Muscle of arm (tissue), 12 donors: ENCODE data around the gene UST. TPM values are rescaled to one million over a fixed set of nuclear protein-coding genes. Genes with fewer than 3 reads are reported as not detected.
A peak's percentile ranks its signal among the peaks of the same experiment; 100 is the strongest.
"Not testable (repeated sequence)": the region's sequence is repeated elsewhere in the genome, so short reads cannot be mapped to it uniquely, and the experiment has no call there.

ENCODE experiments used
- DNase-seq: peaks from one replicate; pipeline ENCODE4 v3.0.0-alpha.2; 2013
- polyA plus RNA-seq, 12 donors: library from polyadenylated mRNA; unstranded; fragments of 120-200 nt; gene quantifications; one replicate each; pipeline ENCODE4 v1.2.1, GENCODE V29; 2013; ENCODE audit not compliant: insufficient read length in 12 of 12

Gene UST
- polyA plus RNA-seq, 12 donors, result 5.8 to 20.4 (median 8.4) TPM; not detected in 1

DNA sequence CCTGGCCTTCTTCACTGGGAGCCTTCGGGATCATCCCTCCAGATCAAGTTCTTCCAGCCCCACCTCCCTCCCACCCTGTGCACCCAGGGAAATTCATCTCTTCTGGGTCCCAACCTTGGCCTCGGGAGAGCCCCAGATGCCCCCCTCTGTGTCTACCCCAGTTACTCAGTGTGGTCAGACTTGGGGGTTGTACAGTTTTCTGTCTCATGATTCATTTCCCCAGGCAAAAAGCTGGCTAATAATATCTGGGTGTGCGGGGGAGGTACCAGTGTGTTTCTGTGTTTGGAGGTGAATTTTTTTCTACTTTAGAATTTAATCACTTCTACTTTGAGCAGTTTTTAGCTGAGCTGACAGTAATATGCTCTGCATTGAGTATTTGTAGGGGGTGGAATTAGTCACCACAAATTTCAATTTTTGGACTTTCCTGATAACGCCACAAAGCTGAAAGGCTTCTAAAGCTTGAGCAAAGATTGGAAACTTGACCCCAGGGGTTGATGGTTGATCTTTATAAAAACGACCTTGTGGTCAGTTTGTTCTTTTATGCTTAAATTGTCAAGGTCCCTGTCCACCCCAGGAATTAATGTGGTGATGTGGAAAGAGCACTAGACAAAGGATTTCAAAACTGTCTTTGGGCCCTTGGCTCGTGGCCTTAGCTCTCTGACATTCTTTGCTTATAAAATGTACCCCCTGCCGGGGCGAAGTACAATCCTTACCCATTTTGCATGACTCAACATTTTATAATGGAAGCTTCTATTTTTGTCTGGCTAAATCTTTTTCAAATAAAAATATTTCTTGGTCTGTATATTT is 286.0 kb downstream of the UST start:
- DNase-seq, result no peak

GRCh38 chr6:149033454-149033853 is 286.6 kb downstream of the UST start:
- DNase-seq, result no peak

DNA sequence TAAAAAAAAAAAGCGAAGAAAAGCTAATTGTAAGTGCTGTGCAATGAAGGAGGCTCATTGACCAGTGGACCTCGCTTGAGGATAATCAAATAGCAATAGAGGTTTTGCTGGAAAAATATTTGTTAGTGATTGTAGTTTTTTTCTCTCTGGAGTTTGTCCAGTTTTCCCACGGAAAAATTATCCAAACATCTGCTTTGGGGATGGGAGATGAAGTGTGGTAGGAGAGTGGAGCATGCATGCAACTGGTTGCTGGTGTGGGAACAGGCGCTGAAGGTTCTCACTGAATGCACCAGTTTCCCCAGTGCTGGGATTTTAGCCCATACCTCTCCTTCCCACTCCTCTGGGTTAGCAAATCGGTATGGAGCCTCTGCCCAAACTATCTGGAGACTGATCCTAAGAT is 288.9 kb downstream of the UST start:
- DNase-seq, result no peak

- DNase-seq, result peak; percentile 88
Measured at GRCh38 chr6:149037051-149037671, 290.3 kb downstream of the UST start.

DNA sequence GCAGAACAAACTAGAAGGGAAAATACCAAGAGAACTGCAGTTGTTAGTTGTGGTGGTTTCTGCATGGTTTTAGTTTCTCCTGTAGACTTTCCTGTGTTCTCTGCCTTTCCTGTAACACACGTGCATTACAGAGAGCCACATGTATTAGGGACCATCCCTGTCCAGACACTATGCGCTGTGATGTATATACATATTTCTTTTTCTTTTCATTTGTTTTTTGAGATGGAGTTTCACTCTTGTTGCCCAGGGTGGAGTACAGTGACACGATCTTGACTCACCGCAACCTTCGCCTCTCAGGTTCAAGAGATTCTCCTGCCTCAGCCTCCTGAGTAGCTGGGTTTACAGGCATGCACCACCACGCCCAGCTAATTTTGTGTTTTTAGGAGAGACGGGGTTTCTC is 292.2 kb downstream of the UST start:
- not testable (repeated sequence) for DNase-seq

GRCh38 chr6:149041953-149042352 is 295.1 kb downstream of the UST start:
- no peak for DNase-seq

DNA sequence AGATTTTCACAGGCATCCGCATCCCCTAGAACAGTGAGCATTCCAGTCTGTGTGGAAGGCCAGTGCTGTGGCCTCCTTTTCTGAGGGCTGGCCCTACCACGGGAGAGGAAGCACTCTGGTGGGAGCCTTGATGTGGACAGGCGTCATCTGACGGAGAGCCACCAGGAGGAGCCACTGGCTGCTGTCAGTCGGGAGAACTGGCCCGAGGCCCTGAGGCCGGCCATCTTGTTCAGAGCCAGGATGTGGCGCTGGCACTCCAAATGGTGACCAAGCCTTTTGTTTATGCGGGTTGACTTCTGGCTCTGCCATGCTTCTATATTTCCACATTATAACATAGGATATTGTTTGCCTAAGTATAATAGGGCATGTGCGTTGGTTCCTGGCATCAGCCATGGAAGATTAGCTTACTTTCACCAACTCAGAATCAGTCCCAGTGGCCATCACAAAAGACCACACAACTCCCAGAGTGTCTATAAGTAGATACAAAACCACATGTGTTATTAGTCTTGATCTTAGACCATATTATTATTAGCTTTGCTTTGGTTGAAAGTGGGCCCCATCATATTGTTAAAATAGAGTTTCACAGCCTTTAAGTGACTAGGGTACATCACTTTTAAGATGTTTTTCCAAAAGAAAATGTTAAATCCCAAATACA is 296.8 kb downstream of the UST start:
- DNase-seq, result no peak

DNA sequence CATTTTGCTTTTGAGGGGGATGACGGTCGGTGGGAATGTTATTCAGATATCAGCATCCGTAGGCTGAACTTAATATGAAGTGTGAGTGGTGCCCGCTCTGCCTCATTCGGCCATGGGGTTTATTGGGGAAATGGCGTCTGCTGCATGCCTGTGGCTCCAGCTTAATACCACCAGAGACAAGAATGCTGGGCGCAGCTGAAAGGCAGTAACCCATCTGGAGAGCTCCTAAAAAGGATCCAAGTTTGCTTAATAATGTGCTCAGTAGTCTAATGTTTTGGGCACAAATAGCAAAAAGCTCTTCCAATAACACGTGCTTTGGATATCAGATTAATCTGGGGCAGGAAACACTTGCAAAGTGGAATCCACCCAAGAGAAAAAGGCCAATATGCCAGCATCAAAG is 297.7 kb downstream of the UST start:
- DNase-seq, result no peak

DNA sequence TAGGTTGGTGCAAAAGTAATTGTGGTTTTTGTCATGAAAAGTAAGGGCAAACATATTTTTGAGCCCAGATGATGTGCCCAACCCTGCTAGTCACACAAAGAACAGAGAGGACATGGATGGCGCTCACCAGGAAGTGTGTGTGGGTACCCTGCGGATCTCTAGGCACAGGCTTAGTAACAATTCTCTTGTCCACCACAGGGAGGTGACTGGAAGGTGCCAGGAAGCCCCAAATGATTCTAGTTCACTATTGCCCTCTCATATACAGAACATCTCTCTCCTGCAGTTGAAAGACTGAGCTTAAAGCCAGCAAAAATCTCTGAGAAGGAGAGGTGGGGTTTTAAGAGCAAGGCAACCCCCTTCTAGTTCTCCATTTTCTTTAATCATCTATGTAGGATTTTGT is 298.6 kb downstream of the UST start:
- no peak for DNase-seq

DNA sequence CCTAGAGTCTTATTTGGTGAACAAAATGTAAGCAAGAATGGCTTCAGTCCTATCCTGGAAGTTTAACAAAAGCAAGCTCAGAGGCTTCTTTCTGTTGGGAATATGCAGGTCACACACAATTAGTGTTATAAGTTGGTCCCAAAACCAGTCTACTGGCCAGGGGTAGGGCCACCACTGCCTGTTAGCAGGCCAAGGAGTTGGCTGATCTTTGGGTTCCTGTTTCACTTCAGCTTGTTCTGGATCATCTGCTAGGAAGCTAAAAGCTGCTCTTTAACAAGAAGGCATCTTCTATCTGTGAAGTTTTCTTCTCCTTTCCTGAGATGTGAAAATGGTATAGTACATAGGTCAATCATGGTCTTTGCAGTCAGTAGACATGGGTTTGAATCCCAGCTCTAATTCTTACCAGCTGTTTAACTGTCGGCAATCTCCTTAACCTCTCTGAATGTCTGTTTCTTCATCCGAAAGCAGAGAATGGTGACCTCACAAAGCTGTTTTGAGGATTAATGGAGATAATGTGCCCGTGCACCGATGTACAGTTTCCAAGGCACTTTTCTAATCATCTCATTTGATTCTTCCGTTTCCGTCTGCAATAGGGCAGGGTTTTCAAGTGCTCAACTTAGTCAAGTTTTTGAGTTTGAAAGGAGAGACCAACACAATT is 299.5 kb downstream of the UST start:
- no peak for DNase-seq

- DNase-seq, result no peak
Measured at GRCh38 chr6:149046822-149047246, 300.0 kb downstream of the UST start.

DNA sequence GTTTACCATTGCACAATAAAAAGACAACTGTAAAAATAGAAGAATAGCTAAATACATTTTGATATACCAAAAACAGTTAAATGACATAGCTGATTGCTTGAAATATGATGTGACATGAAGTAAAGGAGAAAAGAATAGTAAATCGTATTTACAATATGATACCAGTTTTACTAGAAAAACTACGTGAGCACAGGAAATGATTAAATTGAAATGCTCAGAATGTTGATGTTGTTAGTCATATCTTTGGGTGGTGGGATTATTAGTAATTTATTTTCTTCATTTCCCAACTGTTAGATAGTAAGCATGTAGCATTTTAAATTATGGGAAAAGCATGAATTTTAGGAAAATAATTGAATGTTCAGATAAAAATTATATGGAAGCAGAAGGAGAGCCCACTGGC is 302.4 kb downstream of the UST start:
- no peak for DNase-seq

GRCh38 chr6:149050160-149050559 is 303.3 kb downstream of the UST start:
- no peak for DNase-seq

- no peak for DNase-seq
Measured at GRCh38 chr6:149052350-149053106, 305.7 kb downstream of the UST start.

GRCh38 chr6:149053848-149054558 is 307.2 kb downstream of the UST start:
- DNase-seq, result no peak

DNA sequence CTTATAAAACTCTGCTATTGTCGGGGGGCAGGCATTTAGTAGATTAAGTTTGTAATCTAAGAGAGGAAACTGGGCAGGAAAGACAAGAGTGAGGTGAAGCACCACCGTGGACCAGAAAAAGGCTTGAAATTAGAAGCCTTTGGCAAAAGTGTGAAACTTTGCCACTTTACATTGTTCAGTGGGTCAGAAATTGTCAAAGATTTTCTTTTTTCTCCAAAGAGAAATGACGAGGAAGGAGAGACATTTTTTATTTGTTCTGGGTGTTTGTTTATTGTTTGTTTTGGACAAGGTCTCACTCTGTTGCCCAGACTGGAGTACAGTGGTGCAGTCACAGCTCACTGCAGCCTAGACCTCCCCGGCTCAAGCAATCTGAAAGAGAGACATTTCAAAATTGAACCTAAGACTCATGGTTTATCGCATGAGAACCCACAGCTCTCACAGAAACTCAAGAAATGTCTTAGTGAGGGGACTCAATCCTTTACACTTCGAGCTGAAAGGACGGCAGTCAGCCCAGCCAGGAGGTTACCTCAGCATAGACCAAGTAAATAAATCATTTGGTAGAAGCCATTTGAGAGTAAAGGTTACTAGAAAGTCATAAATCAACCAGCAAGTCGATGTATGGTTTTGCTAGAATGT is 307.8 kb downstream of the UST start:
- no peak for DNase-seq

DNA sequence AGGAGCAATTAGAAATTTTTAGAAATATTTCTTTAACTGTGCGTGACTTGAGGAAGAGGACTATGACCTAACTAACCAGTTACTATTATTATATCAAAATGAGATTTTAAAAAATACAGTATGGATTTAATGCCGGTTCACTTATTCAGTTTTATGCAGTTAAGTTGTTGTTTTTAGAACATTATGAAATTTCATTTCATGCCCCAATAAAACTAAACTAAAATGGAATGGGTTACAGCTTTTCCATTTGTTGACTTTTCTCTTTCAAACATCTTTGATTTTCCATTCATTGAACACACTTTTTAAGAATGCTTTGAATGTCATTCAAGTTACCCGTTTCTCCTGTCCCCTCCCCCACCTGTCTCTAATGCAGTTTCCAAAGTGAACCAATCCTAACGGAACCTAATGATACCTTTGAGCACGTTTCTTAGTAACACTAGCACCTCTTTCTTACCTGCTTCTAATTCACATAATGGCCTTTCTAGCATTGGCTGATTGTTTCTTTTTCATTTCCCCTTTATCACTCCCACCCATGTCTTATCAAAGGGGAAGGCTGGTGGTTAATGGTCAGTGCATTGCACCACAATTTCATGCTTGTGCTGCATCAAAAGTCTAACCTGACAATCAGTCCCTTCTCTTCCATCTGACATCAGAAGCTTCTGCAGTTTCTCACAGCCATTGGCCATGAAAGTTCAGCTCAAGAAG is 308.5 kb downstream of the UST start:
- DNase-seq, result no peak

- DNase-seq, result no peak
Measured at GRCh38 chr6:149056777-149057463, 310.1 kb downstream of the UST start.

- no peak for DNase-seq
Measured at GRCh38 chr6:149057464-149057840, 310.6 kb downstream of the UST start.
